MM.1S (cell line): Measurements from ENCODE around the gene VEPH1.

Source experiments
- EZH2phosphoT487 ChIP-seq: fragments of 300-600 bp; sonication (generic); IDR thresholded peaks from 2 replicates; pipeline ENCODE4 v1.6.1; 2018; ENCODE audit warnings: antibody characterized with exemption, low read length
- TF ChIP-seq, protein P1 (sequence below): fragments of 300-600 bp; sonication (generic); IDR thresholded peaks from 2 replicates; pipeline ENCODE4 v1.5.1; 2016; ENCODE audit warnings: antibody characterized with exemption, low read length, mixed read lengths

DNA sequence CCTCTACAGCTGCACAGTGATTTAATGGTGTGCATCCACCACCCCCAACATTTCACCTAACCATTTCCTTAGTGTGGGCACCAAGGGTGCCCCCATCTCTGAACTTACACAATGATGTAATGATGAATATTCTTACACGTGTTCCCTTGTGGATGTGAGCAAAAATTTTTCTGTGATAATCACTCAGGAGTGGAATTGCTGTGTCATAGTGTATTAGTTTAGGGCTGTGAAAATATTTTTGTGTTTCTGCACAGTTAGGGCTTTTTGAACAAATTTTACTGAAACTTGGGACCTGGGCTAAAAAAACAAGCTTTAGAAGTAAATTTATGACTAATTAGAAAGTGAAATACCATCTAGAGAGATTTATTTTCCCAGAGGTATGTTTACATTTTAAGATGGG lies 208.7 kb downstream of the VEPH1 start:
- TF ChIP-seq, protein P1, sequence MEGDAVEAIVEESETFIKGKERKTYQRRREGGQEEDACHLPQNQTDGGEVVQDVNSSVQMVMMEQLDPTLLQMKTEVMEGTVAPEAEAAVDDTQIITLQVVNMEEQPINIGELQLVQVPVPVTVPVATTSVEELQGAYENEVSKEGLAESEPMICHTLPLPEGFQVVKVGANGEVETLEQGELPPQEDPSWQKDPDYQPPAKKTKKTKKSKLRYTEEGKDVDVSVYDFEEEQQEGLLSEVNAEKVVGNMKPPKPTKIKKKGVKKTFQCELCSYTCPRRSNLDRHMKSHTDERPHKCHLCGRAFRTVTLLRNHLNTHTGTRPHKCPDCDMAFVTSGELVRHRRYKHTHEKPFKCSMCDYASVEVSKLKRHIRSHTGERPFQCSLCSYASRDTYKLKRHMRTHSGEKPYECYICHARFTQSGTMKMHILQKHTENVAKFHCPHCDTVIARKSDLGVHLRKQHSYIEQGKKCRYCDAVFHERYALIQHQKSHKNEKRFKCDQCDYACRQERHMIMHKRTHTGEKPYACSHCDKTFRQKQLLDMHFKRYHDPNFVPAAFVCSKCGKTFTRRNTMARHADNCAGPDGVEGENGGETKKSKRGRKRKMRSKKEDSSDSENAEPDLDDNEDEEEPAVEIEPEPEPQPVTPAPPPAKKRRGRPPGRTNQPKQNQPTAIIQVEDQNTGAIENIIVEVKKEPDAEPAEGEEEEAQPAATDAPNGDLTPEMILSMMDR = no peak
- TF ChIP-seq EZH2phosphoT487 = no peak
